Liver (tissue), 9 donors: ENCODE results near the gene PKIG. TPM values are rescaled to one million over a fixed set of nuclear protein-coding genes. Genes with fewer than 3 reads are reported as not detected.

Experiments used
- DNase-seq: peaks from one replicate; pipeline ENCODE4 v3.0.0-alpha.2; 2017; ENCODE audit warnings: low spot score
- H3K27ac ChIP-seq, 2 donors: one replicate each; pipeline ENCODE4 v1.7.0; 2013; ENCODE audit warnings: inconsistent platforms in 2 of 2, low read length in 2 of 2, control low read depth in 1 of 2, low read depth in 1 of 2, mild to moderate bottlenecking in 1 of 2
- H3K27me3 ChIP-seq, 4 donors: one replicate each; pipeline versions ENCODE4 v1.6.1 to v1.7.0; 2013; ENCODE audit warnings: low read length in 3 of 4, inconsistent platforms in 1 of 4, mild to moderate bottlenecking in 1 of 4, moderate library complexity in 1 of 4; ENCODE audit not compliant: control insufficient read depth in 4 of 4, insufficient read depth in 4 of 4
- H3K36me3 ChIP-seq, 4 donors: one replicate each; pipeline versions ENCODE4 v1.6.1 to v1.7.0; 2013; ENCODE audit warnings: low read length in 3 of 4, mild to moderate bottlenecking in 3 of 4, low read depth in 1 of 4, moderate library complexity in 1 of 4; ENCODE audit not compliant: control insufficient read depth in 4 of 4, insufficient read depth in 3 of 4
- H3K4me1 ChIP-seq, 4 donors: one replicate each; pipeline versions ENCODE4 v1.6.1 to v1.7.0; 2013; ENCODE audit warnings: low read length in 3 of 4, mild to moderate bottlenecking in 3 of 4, moderate library complexity in 1 of 4; ENCODE audit not compliant: control insufficient read depth in 4 of 4, insufficient read depth in 4 of 4
- H3K4me3 ChIP-seq, 3 donors: one replicate each; pipeline versions ENCODE4 v1.6.1 to v1.7.0; 2013; ENCODE audit warnings: low read length in 3 of 3, control low read depth in 1 of 3, low read depth in 1 of 3, mild to moderate bottlenecking in 1 of 3
- H3K9ac ChIP-seq, 2 donors: one replicate each; pipeline ENCODE4 v1.7.0; 2013; ENCODE audit warnings: low read length in 2 of 2, mild to moderate bottlenecking in 2 of 2, moderate library complexity in 2 of 2, control low read depth in 1 of 2, low read depth in 1 of 2
- H3K9me3 ChIP-seq, 4 donors: one replicate each; pipeline versions ENCODE4 v1.6.1 to v1.7.0; 2013; ENCODE audit warnings: low read length in 3 of 4; ENCODE audit not compliant: control insufficient read depth in 4 of 4
- ATF3 ChIP-seq: IDR thresholded peaks from 2 replicates; pipeline ENCODE4 v1.6.1; 2016; ENCODE audit warnings: antibody characterized with exemption
- CTCF ChIP-seq: fragments of 150-350 bp; IDR thresholded peaks from 2 replicates; pipeline ENCODE4 v1.5.1; 2017; ENCODE audit warnings: improper control_type of control experiment, low read depth, low read length; ENCODE audit not compliant: missing input control
- EGR1 ChIP-seq, 2 donors: IDR thresholded peaks; 2 replicates each; pipeline ENCODE4 v1.6.1; 2016 to 2018; ENCODE audit warnings: antibody characterized with exemption in 2 of 2, low read depth in 2 of 2
- FOXA1 ChIP-seq: IDR thresholded peaks from 2 replicates; pipeline ENCODE4 v1.6.1; 2016; ENCODE audit warnings: antibody characterized with exemption
- FOXA2 ChIP-seq: IDR thresholded peaks from 2 replicates; pipeline ENCODE4 v1.6.1; 2016; ENCODE audit warnings: antibody characterized with exemption
- GABPA ChIP-seq, 2 donors: IDR thresholded peaks in 1 of 2; conservative IDR thresholded peaks in 1 of 2; 2 replicates each; pipeline ENCODE4 v1.6.1; 2016; ENCODE audit warnings: antibody characterized with exemption in 2 of 2, mild to moderate bottlenecking in 1 of 2, moderate library complexity in 1 of 2
- HNF4A ChIP-seq, 2 donors: conservative IDR thresholded peaks; 2 replicates each; pipeline ENCODE4 v1.6.1; 2016; ENCODE audit warnings: antibody characterized with exemption in 2 of 2, mild to moderate bottlenecking in 2 of 2
- HNF4G ChIP-seq: IDR thresholded peaks from 2 replicates; pipeline ENCODE4 v1.6.1; 2016; ENCODE audit warnings: antibody characterized with exemption
- JUND ChIP-seq, 2 donors: IDR thresholded peaks; 2 replicates each; pipeline ENCODE4 v1.6.1; 2016; ENCODE audit warnings: antibody characterized with exemption in 2 of 2
- MAX ChIP-seq: IDR thresholded peaks from 2 replicates; pipeline ENCODE4 v1.6.1; 2016; ENCODE audit warnings: antibody characterized with exemption
- NR2F2 ChIP-seq: IDR thresholded peaks from 2 replicates; pipeline ENCODE4 v1.6.1; 2016; ENCODE audit warnings: antibody characterized with exemption
- RAD21 ChIP-seq, 2 donors: IDR thresholded peaks; 2 replicates each; pipeline ENCODE4 v1.6.1; 2016; ENCODE audit warnings: antibody characterized with exemption in 2 of 2, mild to moderate bottlenecking in 2 of 2
- REST ChIP-seq: IDR thresholded peaks from 2 replicates; pipeline ENCODE4 v1.6.1; 2016; ENCODE audit warnings: antibody characterized with exemption, mild to moderate bottlenecking
- RXRA ChIP-seq, 2 donors: IDR thresholded peaks; 2 replicates each; pipeline ENCODE4 v1.6.1; 2017 to 2018; ENCODE audit warnings: antibody characterized with exemption in 2 of 2, mild to moderate bottlenecking in 1 of 2
- SP1 ChIP-seq: IDR thresholded peaks from 2 replicates; pipeline ENCODE4 v1.6.1; 2018; ENCODE audit warnings: antibody characterized with exemption, mild to moderate bottlenecking
- TAF1 ChIP-seq: conservative IDR thresholded peaks from 2 replicates; pipeline ENCODE4 v1.6.1; 2016; ENCODE audit warnings: antibody characterized with exemption, mild to moderate bottlenecking
- ZBTB33 ChIP-seq: IDR thresholded peaks from 2 replicates; pipeline ENCODE4 v1.6.1; 2016; ENCODE audit warnings: antibody characterized with exemption
- WGBS: extraction: QIAGEN DNeasy Blood & Tissue Kit; methylation state at CpG from one replicate; pipeline ENCODE4 v1.1.7; 2013; 5-methylcytosine and 5-hydroxymethylcytosine counted together
- polyA plus RNA-seq, 2 donors: library from polyadenylated mRNA; stranded (reverse) in 1 of 2; unstranded in 1 of 2; fragments of 200-250 nt in 1 of 2; fragments of >200 nt in 1 of 2; fragmentation: Nextera tagmentation in 1 of 2; extraction: Ambion mirVana in 1 of 2; gene quantifications; one replicate each; pipeline versions ENCODE4 v1.2.1 to v1.2.3, GENCODE V29; 2013 to 2015
- total RNA-seq, 2 donors: library from RNA; depleted of rRNA; stranded (reverse); fragments of >200 nt; gene quantifications; one replicate each; pipeline ENCODE4 v1.2.3, GENCODE V29; 2014
- donor health status: healthy.
- donor health status: healthy.
- donor health status: healthy.
- donor health status: healthy.
- donor health status: healthy.

The PKIG gene
- total and polyA plus RNA-seq, 4 donors = 10.6 to 24.3 (median 23.4) TPM

- no peak overlapping the region for H3K27ac ChIP-seq
- no peak overlapping the region for H3K9ac ChIP-seq
- no peak for DNase-seq
- H3K36me3 ChIP-seq = no peaks in the 10 kb centered on the region
- TF ChIP-seq CTCF (no peak), GABPA (IDR thresholded peaks at IDR 0.05 in 1 of 2, conservative IDR thresholded peaks at IDR 0.05 in 1 of 2) (no peak), REST (no peak), SP1 (no peak), RXRA (IDR thresholded peaks at IDR 0.05) (no peak), NR2F2 (no peak), RAD21 (IDR thresholded peaks at IDR 0.05) (no peak), EGR1 (IDR thresholded peaks at IDR 0.05; ENCODE audit: low read depth in 2 of 2) (no peak), TAF1 (no peak), MAX (no peak), HNF4A (conservative IDR thresholded peaks at IDR 0.05) (no peak), ATF3 (no peak), HNF4G (no peak), FOXA1 (no peak), ZBTB33 (no peak), JUND (IDR thresholded peaks at IDR 0.05) (no peak)
- WGBS = 85% methylated on average over 3 of the region's 3 CpGs
- peaks cover 0 to 23% (median 20%) of the 10 kb centered on the region in 4 donors for H3K4me1 ChIP-seq
- no peaks in the 10 kb centered on the region for H3K27me3 ChIP-seq
- H3K4me3 ChIP-seq = no peak overlapping the region
- no peaks in the 10 kb centered on the region for H3K9me3 ChIP-seq
Observed at GRCh38 chr20:44536175-44536574, 46.2 kb upstream of the PKIG start.

- 81% methylated on average over 1 of the region's 1 CpG for WGBS
- TF ChIP-seq FOXA2 = no peak
- no peak for TF ChIP-seq SP1
- no peak for TF ChIP-seq HNF4A (conservative IDR thresholded peaks at IDR 0.05)
- TF ChIP-seq JUND (IDR thresholded peaks at IDR 0.05) = no peak
- no peak for TF ChIP-seq TAF1
- peak in 1 of 2 donors; percentile 12 for TF ChIP-seq RAD21 (IDR thresholded peaks at IDR 0.05)
- TF ChIP-seq GABPA (IDR thresholded peaks at IDR 0.05 in 1 of 2, conservative IDR thresholded peaks at IDR 0.05 in 1 of 2) = no peak
- no peak for TF ChIP-seq EGR1 (IDR thresholded peaks at IDR 0.05; ENCODE audit: low read depth in 2 of 2)
Observed at GRCh38 chr20:44537993-44538392, 44.4 kb upstream of the PKIG start.

More at GRCh38 chr20:44537993-44538392, 44.4 kb upstream of the PKIG start:
- Histone ChIP-seq H3K36me3 (no peaks in the 10 kb centered on the region), H3K4me3 (no peak overlapping the region), H3K27ac (no peak overlapping the region), H3K9me3 (no peaks in the 10 kb centered on the region), H3K27me3 (no peaks in the 10 kb centered on the region), H3K4me1 (peaks cover 0 to 22% (median 15%) of the 10 kb centered on the region in 4 donors), H3K9ac (no peak overlapping the region)
- no peak for DNase-seq
